ENCODE results near the gene ACE.

ACE gene

GRCh38 chr17:63531022-63531965 lies 54.4 kb downstream of the ACE start:
- Mint-ChIP-seq H3K36me3 (ENCODE audit: low read depth) (no peaks in the 10 kb centered on the region), H3K9me3 (no peaks in the 10 kb centered on the region), H3K4me1 (ENCODE audit: low read depth) (no peaks in the 10 kb centered on the region), H3K27ac (no peak overlapping the region), H3K27me3 (ENCODE audit: low read depth) (peaks cover 5% of the 10 kb centered on the region), H3K4me3 (no peak overlapping the region)
- no peak for DNase-seq (ENCODE audit: low spot score)

- no peak overlapping the region for H3K27ac Mint-ChIP-seq
- no peak overlapping the region for H3K4me3 Mint-ChIP-seq
- peaks cover 18% of the 10 kb centered on the region for H3K27me3 Mint-ChIP-seq (ENCODE audit: low read depth)
- peaks cover 2% of the 10 kb centered on the region for H3K4me1 Mint-ChIP-seq (ENCODE audit: low read depth)
- H3K9me3 Mint-ChIP-seq: no peaks in the 10 kb centered on the region
- no peak for DNase-seq (ENCODE audit: low spot score)
- H3K36me3 Mint-ChIP-seq (ENCODE audit: low read depth): no peaks in the 10 kb centered on the region
Measured at GRCh38 chr17:63533433-63534077, 56.7 kb downstream of the ACE start.

GRCh38 chr17:63534078-63534570 lies 57.3 kb downstream of the ACE start:
- H3K4me3 Mint-ChIP-seq: no peak overlapping the region
- no peaks in the 10 kb centered on the region for H3K36me3 Mint-ChIP-seq (ENCODE audit: low read depth)
- H3K27me3 Mint-ChIP-seq (ENCODE audit: low read depth): peaks cover 24% of the 10 kb centered on the region
- peaks cover 2% of the 10 kb centered on the region for H3K4me1 Mint-ChIP-seq (ENCODE audit: low read depth)
- no peak overlapping the region for H3K27ac Mint-ChIP-seq
- no peak for DNase-seq (ENCODE audit: low spot score)
- H3K9me3 Mint-ChIP-seq: no peaks in the 10 kb centered on the region

- Mint-ChIP-seq H3K4me1 (ENCODE audit: low read depth) (peaks cover 2% of the 10 kb centered on the region), H3K36me3 (ENCODE audit: low read depth) (no peaks in the 10 kb centered on the region), H3K9me3 (no peaks in the 10 kb centered on the region), H3K4me3 (no peak overlapping the region), H3K27me3 (ENCODE audit: low read depth) (peaks cover 32% of the 10 kb centered on the region), H3K27ac (no peak overlapping the region)
- no peak for DNase-seq (ENCODE audit: low spot score)
Measured at GRCh38 chr17:63534816-63535455, 58.1 kb downstream of the ACE start.

- Mint-ChIP-seq H3K36me3 (ENCODE audit: low read depth) (no peaks in the 10 kb centered on the region), H3K27me3 (ENCODE audit: low read depth) (peaks cover 35% of the 10 kb centered on the region), H3K4me3 (no peak overlapping the region), H3K9me3 (no peaks in the 10 kb centered on the region), H3K27ac (no peak overlapping the region), H3K4me1 (ENCODE audit: low read depth) (peaks cover 2% of the 10 kb centered on the region)
- DNase-seq (ENCODE audit: low spot score): no peak
Measured at GRCh38 chr17:63535640-63536039, 58.8 kb downstream of the ACE start.

GRCh38 chr17:63537001-63537400 lies 60.1 kb downstream of the ACE start:
- DNase-seq (ENCODE audit: low spot score): no peak
- H3K27me3 Mint-ChIP-seq (ENCODE audit: low read depth): peaks cover 36% of the 10 kb centered on the region

GRCh38 chr17:63537991-63538692 lies 61.3 kb downstream of the ACE start:
- H3K27me3 Mint-ChIP-seq (ENCODE audit: low read depth): peaks cover 36% of the 10 kb centered on the region
- DNase-seq (ENCODE audit: low spot score): no peak
- H3K27ac Mint-ChIP-seq: no peak overlapping the region
- peaks cover 2% of the 10 kb centered on the region for H3K4me1 Mint-ChIP-seq (ENCODE audit: low read depth)
- no peaks in the 10 kb centered on the region for H3K9me3 Mint-ChIP-seq
- peak overlapping the region; percentile 21 for H3K4me3 Mint-ChIP-seq
- no peaks in the 10 kb centered on the region for H3K36me3 Mint-ChIP-seq (ENCODE audit: low read depth)

More at GRCh38 chr17:63537001-63537400, 60.1 kb downstream of the ACE start:
- Mint-ChIP-seq H3K36me3 (ENCODE audit: low read depth) (no peaks in the 10 kb centered on the region), H3K4me3 (no peak overlapping the region), H3K27ac (no peak overlapping the region), H3K4me1 (ENCODE audit: low read depth) (peaks cover 2% of the 10 kb centered on the region), H3K9me3 (no peaks in the 10 kb centered on the region)

GRCh38 chr17:63538693-63539595 lies 62.1 kb downstream of the ACE start:
- H3K27ac Mint-ChIP-seq: no peak overlapping the region

GRCh38 chr17:63540590-63540989 lies 63.7 kb downstream of the ACE start:
- DNase-seq (ENCODE audit: low spot score): no peak
- Mint-ChIP-seq H3K36me3 (ENCODE audit: low read depth) (no peaks in the 10 kb centered on the region), H3K27ac (no peak overlapping the region), H3K27me3 (ENCODE audit: low read depth) (peaks cover 34% of the 10 kb centered on the region), H3K4me3 (no peak overlapping the region), H3K4me1 (ENCODE audit: low read depth) (peaks cover 2% of the 10 kb centered on the region), H3K9me3 (no peaks in the 10 kb centered on the region)

More at GRCh38 chr17:63538693-63539595, 62.1 kb downstream of the ACE start:
- Mint-ChIP-seq H3K4me1 (ENCODE audit: low read depth) (peaks cover 2% of the 10 kb centered on the region), H3K36me3 (ENCODE audit: low read depth) (no peaks in the 10 kb centered on the region), H3K27me3 (ENCODE audit: low read depth) (peaks cover 36% of the 10 kb centered on the region), H3K4me3 (peak overlapping the region; percentile 21), H3K9me3 (no peaks in the 10 kb centered on the region)
- DNase-seq (ENCODE audit: low spot score): no peak

GRCh38 chr17:63542218-63542545 lies 65.3 kb downstream of the ACE start:
- no peak for DNase-seq (ENCODE audit: low spot score)
- H3K9me3 Mint-ChIP-seq: no peaks in the 10 kb centered on the region

GRCh38 chr17:63542942-63543821 lies 66.3 kb downstream of the ACE start:
- no peak overlapping the region for H3K4me3 Mint-ChIP-seq
- H3K36me3 Mint-ChIP-seq (ENCODE audit: low read depth): no peaks in the 10 kb centered on the region
- no peak overlapping the region for H3K27ac Mint-ChIP-seq
- H3K27me3 Mint-ChIP-seq (ENCODE audit: low read depth): peaks cover 20% of the 10 kb centered on the region
- DNase-seq (ENCODE audit: low spot score): no peak
- peaks cover 2% of the 10 kb centered on the region for H3K4me1 Mint-ChIP-seq (ENCODE audit: low read depth)
- no peaks in the 10 kb centered on the region for H3K9me3 Mint-ChIP-seq

More at GRCh38 chr17:63542218-63542545, 65.3 kb downstream of the ACE start:
- Mint-ChIP-seq H3K4me3 (no peak overlapping the region), H3K27ac (no peak overlapping the region), H3K27me3 (ENCODE audit: low read depth) (peaks cover 28% of the 10 kb centered on the region), H3K4me1 (ENCODE audit: low read depth) (peaks cover 2% of the 10 kb centered on the region), H3K36me3 (ENCODE audit: low read depth) (no peaks in the 10 kb centered on the region)

- Mint-ChIP-seq H3K27ac (no peak overlapping the region), H3K36me3 (ENCODE audit: low read depth) (no peaks in the 10 kb centered on the region), H3K27me3 (ENCODE audit: low read depth) (peaks cover 14% of the 10 kb centered on the region)
Measured at GRCh38 chr17:63543822-63544420, 67.1 kb downstream of the ACE start.

More at GRCh38 chr17:63543822-63544420, 67.1 kb downstream of the ACE start:
- Mint-ChIP-seq H3K9me3 (no peaks in the 10 kb centered on the region), H3K4me3 (no peak overlapping the region), H3K4me1 (ENCODE audit: low read depth) (no peaks in the 10 kb centered on the region)
- DNase-seq (ENCODE audit: low spot score): no peak
